C4-2B (cell line): ENCODE measurements around the gene NEK11.

Source experiments
- CTCF ChIP-seq: fragments of 450-650 bp; conservative IDR thresholded peaks from 2 replicates; pipeline ENCODE4 v1.5.1; 2017; ENCODE audit warnings: mild to moderate bottlenecking
- ZFX ChIP-seq: fragments of 450-650 bp; IDR thresholded peaks from 2 replicates; pipeline ENCODE4 v1.6.1; 2017

GRCh38 chr3:131075632-131076328 lies 49.1 kb downstream of the NEK11 start:
- TF ChIP-seq CTCF (no peak), ZFX (no peak)
